H9 (cell line): ENCODE data around the gene MROH8. TPM values are rescaled to one million over a fixed set of nuclear protein-coding genes. Genes with fewer than 3 reads are reported as not detected.

Source experiments
- DNase-seq: peaks from one replicate; pipeline ENCODE4 v3.0.0-alpha.2; 2017
- H2AFZ ChIP-seq: one replicate; pipeline ENCODE4 v1.6.1; 2013; ENCODE audit warnings: mild to moderate bottlenecking, low read length, control low read depth, moderate library complexity
- H2AK5ac ChIP-seq: 2 replicates; pipeline ENCODE4 v1.6.1; 2013; ENCODE audit warnings: low read length, control low read depth, mixed read lengths; ENCODE audit not compliant: insufficient read length
- H2BK120ac ChIP-seq: one replicate; pipeline ENCODE4 v1.6.1; 2013; ENCODE audit warnings: low read depth, mild to moderate bottlenecking, low read length, control low read depth, inconsistent platforms; ENCODE audit not compliant: poor library complexity, severe bottlenecking
- H2BK12ac ChIP-seq: 2 replicates; pipeline ENCODE4 v1.6.1; 2013; ENCODE audit warnings: low read length, control low read depth, mixed read lengths, low read depth; ENCODE audit not compliant: insufficient read length
- H2BK15ac ChIP-seq: 2 replicates; pipeline ENCODE4 v1.6.1; 2013; ENCODE audit warnings: low read depth, low read length, control low read depth
- H2BK20ac ChIP-seq: one replicate; pipeline ENCODE4 v1.6.1; 2013; ENCODE audit warnings: low read depth, mild to moderate bottlenecking, low read length, control low read depth, inconsistent platforms; ENCODE audit not compliant: poor library complexity, severe bottlenecking
- H2BK5ac ChIP-seq: 2 replicates; pipeline ENCODE4 v1.6.1; 2013; ENCODE audit warnings: low read length, control low read depth, mixed read lengths; ENCODE audit not compliant: insufficient read length
- H3K14ac ChIP-seq: 2 replicates; pipeline ENCODE4 v1.6.1; 2013; ENCODE audit warnings: low read length, control low read depth; ENCODE audit not compliant: insufficient read depth
- H3K18ac ChIP-seq: 2 replicates; pipeline ENCODE4 v1.6.1; 2013; ENCODE audit warnings: low read depth, mild to moderate bottlenecking, mixed read lengths, low read length, control low read depth; ENCODE audit not compliant: insufficient read length
- H3K23ac ChIP-seq: 2 replicates; pipeline ENCODE4 v1.6.1; 2013; ENCODE audit warnings: low read length, control low read depth, mixed read lengths, low read depth; ENCODE audit not compliant: insufficient read length
- H3K23me2 ChIP-seq: 2 replicates; pipeline ENCODE4 v1.6.1; 2013; ENCODE audit warnings: low read depth, mild to moderate bottlenecking, mixed read lengths, low read length, control low read depth; ENCODE audit not compliant: insufficient read length, poor library complexity, severe bottlenecking
- H3K27ac ChIP-seq: 2 replicates; pipeline ENCODE4 v1.5.1; 2013; ENCODE audit warnings: low read length, control low read depth, mixed read lengths, low read depth; ENCODE audit not compliant: insufficient read length
- H3K27me3 ChIP-seq: 2 replicates; pipeline ENCODE4 v1.6.1; 2013; ENCODE audit warnings: low read length, control low read depth, inconsistent platforms; ENCODE audit not compliant: insufficient read depth
- H3K4ac ChIP-seq: 2 replicates; pipeline ENCODE4 v1.6.1; 2013; ENCODE audit warnings: low read depth, mild to moderate bottlenecking, control low read depth, inconsistent platforms, low read length, moderate library complexity
- H3K4me1 ChIP-seq: 2 replicates; pipeline ENCODE4 v1.6.1; 2013; ENCODE audit warnings: low read length, control low read depth, inconsistent platforms; ENCODE audit not compliant: insufficient read depth
- H3K4me2 ChIP-seq: 2 replicates; pipeline ENCODE4 v1.6.1; 2013; ENCODE audit warnings: low read length, control low read depth, mixed read lengths; ENCODE audit not compliant: insufficient read length, insufficient read depth
- H3K56ac ChIP-seq: 2 replicates; pipeline ENCODE4 v1.6.1; 2013; ENCODE audit warnings: low read depth, mild to moderate bottlenecking, mixed read lengths, low read length, control low read depth; ENCODE audit not compliant: insufficient read length
- H3K79me1 ChIP-seq: 2 replicates; pipeline ENCODE4 v1.6.1; 2013; ENCODE audit warnings: low read depth, mild to moderate bottlenecking, moderate library complexity, low read length, control low read depth, inconsistent platforms; ENCODE audit not compliant: insufficient read depth, poor library complexity, severe bottlenecking
- H3K79me2 ChIP-seq: 2 replicates; pipeline ENCODE4 v1.6.1; 2013; ENCODE audit warnings: low read length, control low read depth, inconsistent platforms; ENCODE audit not compliant: insufficient read depth
- H3K9ac ChIP-seq: 2 replicates; pipeline ENCODE4 v1.6.1; 2013; ENCODE audit warnings: low read length, control low read depth, mixed read lengths; ENCODE audit not compliant: insufficient read length; ENCODE audit errors: extremely low read depth
- H3K9me3 ChIP-seq: one replicate; pipeline ENCODE4 v1.6.1; 2013; ENCODE audit warnings: low read depth, low read length, inconsistent platforms; ENCODE audit not compliant: control insufficient read depth
- H3T11ph ChIP-seq: one replicate; pipeline ENCODE4 v1.6.1; 2013; ENCODE audit warnings: mild to moderate bottlenecking, low read length, control low read depth, inconsistent platforms
- H4K20me1 ChIP-seq: one replicate; pipeline ENCODE4 v1.6.1; 2013; ENCODE audit not compliant: control insufficient read depth, insufficient read length, insufficient read depth
- H4K5ac ChIP-seq: 2 replicates; pipeline ENCODE4 v1.6.1; 2013; ENCODE audit warnings: low read depth, mild to moderate bottlenecking, mixed read lengths, low read length, control low read depth; ENCODE audit not compliant: insufficient read length
- H4K8ac ChIP-seq: replicated peaks from 2 replicates; pipeline ENCODE4 v1.6.1; 2013; ENCODE audit warnings: low read length, control low read depth, mixed read lengths, low read depth; ENCODE audit not compliant: insufficient read length
- H4K91ac ChIP-seq: 2 replicates; pipeline ENCODE4 v1.6.1; 2013; ENCODE audit warnings: low read depth, mild to moderate bottlenecking, moderate library complexity, mixed read lengths, low read length, control low read depth; ENCODE audit not compliant: insufficient read length
- H3K27ac Mint-ChIP-seq, 3 experiments: 2 replicates in 2 of 3; 3 replicates in 1 of 3; pipeline ENCODE4 v1.8.0; 2020 to 2021; ENCODE audit warnings: mixed read lengths in 3 of 3, mild to moderate bottlenecking in 1 of 3, moderate library complexity in 1 of 3
- H3K27me3 Mint-ChIP-seq: 2 replicates; pipeline ENCODE4 v1.8.0; 2021; ENCODE audit warnings: low read depth, mild to moderate bottlenecking, moderate library complexity, mixed read lengths
- H3K36me3 Mint-ChIP-seq, 3 experiments: 2 replicates in 2 of 3; 3 replicates in 1 of 3; pipeline ENCODE4 v1.8.0; 2020 to 2021; ENCODE audit warnings: low read depth in 3 of 3, mixed read lengths in 3 of 3; ENCODE audit not compliant: insufficient read depth in 1 of 3
- H3K4me1 Mint-ChIP-seq, 2 experiments: 2 replicates each; pipeline ENCODE4 v1.8.0; 2020; ENCODE audit warnings: mixed read lengths in 2 of 2
- H3K4me3 Mint-ChIP-seq, 2 experiments: 2 replicates in 1 of 2; 3 replicates in 1 of 2; pipeline ENCODE4 v1.8.0; 2020 to 2021; ENCODE audit warnings: mild to moderate bottlenecking in 2 of 2, mixed read lengths in 2 of 2, moderate library complexity in 1 of 2
- H3K9me3 Mint-ChIP-seq, 2 experiments: 2 replicates in 1 of 2; 3 replicates in 1 of 2; pipeline ENCODE4 v1.8.0; 2020; ENCODE audit warnings: mild to moderate bottlenecking in 2 of 2, mixed read lengths in 2 of 2, moderate library complexity in 1 of 2
- CTCF ChIP-seq: fragments of 200-600 bp; sonication (generic); conservative IDR thresholded peaks from 3 replicates; pipeline ENCODE4 v1.8.0; 2021; ENCODE audit warnings: antibody characterized with exemption, mild to moderate bottlenecking
- WGBS: extraction: QIAGEN DNeasy Blood & Tissue Kit; methylation state at CpG from one replicate; pipeline ENCODE4 v1.1.7; 2013; ENCODE audit warnings: missing lambda C conversion rate, low lambda C conversion rate, mixed read lengths; ENCODE audit not compliant: insufficient read length; ENCODE audit errors: extremely low coverage; 5-methylcytosine and 5-hydroxymethylcytosine counted together
- total RNA-seq: library from RNA; stranded (reverse); gene quantifications from 2 replicates; pipeline ENCODE4 v1.2.1, GENCODE V29; 2021

The MROH8 gene
- total RNA-seq, 1 experiment from 2014 or later, result 0.90 TPM

GRCh38 chr20:37161830-37162549 is 17.4 kb downstream of the MROH8 start:
- H3K27me3 ChIP-seq, result no peaks in the 10 kb centered on the region
- no peaks in the 10 kb centered on the region for H3K4me1 ChIP-seq
- H3K23ac ChIP-seq, result no peak overlapping the region
- no peaks in the 10 kb centered on the region; a peak in 2 of 4 replicates for H3K4me1 Mint-ChIP-seq
- H3K9ac ChIP-seq, result no peak overlapping the region
- no peak overlapping the region for H3T11ph ChIP-seq
- no peak overlapping the region for H2BK20ac ChIP-seq
- H3K36me3 Mint-ChIP-seq, result no peaks in the 10 kb centered on the region
- no peak overlapping the region for H3K4ac ChIP-seq
- no peak overlapping the region for H3K4me3 Mint-ChIP-seq
- no peak overlapping the region for H4K5ac ChIP-seq
- H2BK120ac ChIP-seq, result no peak overlapping the region
- H2BK15ac ChIP-seq, result no peak overlapping the region
- no peak overlapping the region for H3K27ac ChIP-seq
- H3K9me3 ChIP-seq, result no peaks in the 10 kb centered on the region
- no peaks in the 10 kb centered on the region for H4K20me1 ChIP-seq
- no peaks in the 10 kb centered on the region for H3K79me1 ChIP-seq
- no peaks in the 10 kb centered on the region for H3K23me2 ChIP-seq
- peaks cover 8% of the 10 kb centered on the region for H3K27me3 Mint-ChIP-seq
- H4K8ac ChIP-seq, result no peak overlapping the region
- no peak overlapping the region for H2BK5ac ChIP-seq
- H3K56ac ChIP-seq, result no peak overlapping the region
- H2AK5ac ChIP-seq, result no peak overlapping the region
- no peak overlapping the region for H2AFZ ChIP-seq
- no peak overlapping the region for H2BK12ac ChIP-seq
- no peaks in the 10 kb centered on the region; a peak in 1 of 5 replicates for H3K9me3 Mint-ChIP-seq
- no peak overlapping the region for H3K14ac ChIP-seq
- H4K91ac ChIP-seq, result no peak overlapping the region
- no peak overlapping the region for H3K18ac ChIP-seq
- DNase-seq, result no peak
- no CpG with 5 or more reads among the region's 12 CpGs for WGBS
- TF ChIP-seq CTCF, result no peak
- H3K79me2 ChIP-seq, result no peaks in the 10 kb centered on the region
- H3K27ac Mint-ChIP-seq, result no peak overlapping the region
- H3K4me2 ChIP-seq, result no peak overlapping the region
